ENCODE data around the gene CTSA.
A peak's percentile ranks its signal among the peaks of the same experiment; 100 is the strongest.
"Not testable (repeated sequence)": the region's sequence is repeated elsewhere in the genome, so short reads cannot be mapped to it uniquely, and the experiment has no call there.

Gene CTSA

DNA sequence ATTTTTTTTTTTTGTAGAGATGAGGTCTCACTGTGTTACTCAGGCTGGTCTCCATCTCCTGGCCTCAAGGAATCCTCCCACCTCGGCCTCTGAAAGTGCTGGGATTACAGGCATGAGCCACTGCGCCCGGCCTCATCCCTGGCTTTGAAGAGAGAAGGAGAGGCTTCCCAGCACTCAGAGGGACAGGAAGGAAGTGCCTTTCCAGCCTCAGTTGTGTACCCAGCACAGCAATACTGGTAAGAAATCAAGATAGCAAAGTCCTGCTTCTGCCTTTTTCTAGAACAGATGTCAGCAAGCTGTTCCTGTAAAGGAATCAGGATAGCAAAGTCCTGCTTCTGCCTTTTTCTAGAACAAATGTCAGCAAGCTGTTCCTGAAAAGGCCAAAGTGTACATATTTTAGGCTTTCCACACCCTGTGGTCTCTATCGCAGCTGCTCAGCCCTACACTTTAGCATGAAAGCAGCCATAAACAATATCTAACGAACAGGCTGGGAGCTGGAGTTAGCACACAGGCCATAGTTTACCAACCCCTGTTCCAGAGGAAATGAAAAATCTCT lies 27.1 kb downstream of the CTSA start:
- DNase-seq (ENCODE audit: low read depth) = no peak

DNA sequence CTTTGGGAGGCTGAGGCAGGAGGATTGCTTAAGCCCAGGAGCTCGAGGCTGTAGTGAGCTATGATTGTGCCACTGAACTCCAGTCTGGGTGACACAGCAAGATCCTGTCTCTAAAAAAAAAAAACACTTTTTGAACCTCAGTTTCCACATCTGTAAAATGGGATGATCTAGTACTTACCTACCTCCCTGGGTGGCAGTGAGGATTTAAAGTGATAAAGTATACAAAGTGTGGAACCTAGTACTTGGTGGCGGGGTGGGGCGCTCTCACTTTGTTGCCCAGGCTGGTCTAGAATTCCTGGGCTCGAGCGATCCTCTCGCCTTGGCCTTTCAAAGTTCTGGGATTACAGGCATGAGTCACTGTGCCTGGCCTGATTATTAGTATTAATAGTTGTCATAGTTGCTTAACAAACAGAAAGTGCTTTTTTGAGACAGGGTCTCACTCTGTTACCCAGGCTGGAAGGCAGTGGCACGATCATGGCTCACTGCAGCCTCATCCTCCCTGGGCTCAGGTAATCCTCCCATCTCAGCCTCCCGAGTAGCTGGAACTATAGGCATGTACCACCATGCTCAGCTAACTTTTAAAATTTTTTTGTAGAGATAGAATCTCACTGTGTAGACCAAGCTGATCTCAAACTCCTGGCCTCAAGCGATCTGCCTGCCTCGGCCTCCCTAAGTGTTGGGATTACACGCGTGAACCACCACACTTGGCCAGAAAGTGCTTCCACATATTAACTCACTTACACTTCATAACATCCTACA lies 27.8 kb downstream of the CTSA start:
- no peak for DNase-seq (ENCODE audit: low read depth)

DNA sequence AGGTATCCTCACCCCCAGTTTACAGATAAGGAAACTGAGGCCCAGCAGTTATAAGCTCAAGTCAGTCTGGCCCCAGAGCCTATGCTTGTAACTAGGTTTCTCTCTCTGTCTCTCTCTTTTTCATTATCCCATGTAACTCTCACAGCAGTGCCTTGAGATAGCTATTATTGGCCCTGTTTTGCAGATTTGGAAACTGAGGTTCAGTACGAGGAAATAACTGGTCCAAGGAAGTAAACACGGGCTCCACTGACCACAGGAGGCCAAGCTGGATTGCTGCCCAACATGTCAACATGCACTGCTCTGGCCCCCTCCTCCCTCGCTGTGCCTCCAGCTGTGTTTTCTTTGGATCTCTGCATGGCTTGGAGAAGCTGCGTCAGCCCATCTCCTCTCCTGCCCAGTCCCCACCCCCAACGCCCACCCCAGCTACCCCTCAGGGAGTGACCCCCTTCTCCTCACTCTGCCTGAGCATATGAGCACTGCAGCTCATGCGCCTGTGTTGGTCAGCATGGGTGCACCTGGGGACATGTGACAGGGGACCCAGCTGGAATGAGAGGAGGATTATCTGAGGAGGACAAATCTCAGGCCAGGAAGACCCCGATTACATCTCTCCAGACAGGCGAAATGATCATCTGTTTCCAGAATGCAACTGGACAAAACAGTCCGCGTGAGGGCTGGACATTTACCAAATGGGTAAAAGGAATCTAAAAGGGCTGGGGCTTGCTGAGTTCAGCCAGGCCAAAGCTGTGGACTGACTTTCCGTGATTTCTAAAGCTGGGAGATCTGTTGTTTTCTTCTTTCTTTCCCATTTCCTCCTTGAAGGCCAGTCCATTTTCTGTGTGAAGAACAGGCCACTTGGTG lies 28.6 kb downstream of the CTSA start:
- no peak for DNase-seq (ENCODE audit: low read depth)

DNA sequence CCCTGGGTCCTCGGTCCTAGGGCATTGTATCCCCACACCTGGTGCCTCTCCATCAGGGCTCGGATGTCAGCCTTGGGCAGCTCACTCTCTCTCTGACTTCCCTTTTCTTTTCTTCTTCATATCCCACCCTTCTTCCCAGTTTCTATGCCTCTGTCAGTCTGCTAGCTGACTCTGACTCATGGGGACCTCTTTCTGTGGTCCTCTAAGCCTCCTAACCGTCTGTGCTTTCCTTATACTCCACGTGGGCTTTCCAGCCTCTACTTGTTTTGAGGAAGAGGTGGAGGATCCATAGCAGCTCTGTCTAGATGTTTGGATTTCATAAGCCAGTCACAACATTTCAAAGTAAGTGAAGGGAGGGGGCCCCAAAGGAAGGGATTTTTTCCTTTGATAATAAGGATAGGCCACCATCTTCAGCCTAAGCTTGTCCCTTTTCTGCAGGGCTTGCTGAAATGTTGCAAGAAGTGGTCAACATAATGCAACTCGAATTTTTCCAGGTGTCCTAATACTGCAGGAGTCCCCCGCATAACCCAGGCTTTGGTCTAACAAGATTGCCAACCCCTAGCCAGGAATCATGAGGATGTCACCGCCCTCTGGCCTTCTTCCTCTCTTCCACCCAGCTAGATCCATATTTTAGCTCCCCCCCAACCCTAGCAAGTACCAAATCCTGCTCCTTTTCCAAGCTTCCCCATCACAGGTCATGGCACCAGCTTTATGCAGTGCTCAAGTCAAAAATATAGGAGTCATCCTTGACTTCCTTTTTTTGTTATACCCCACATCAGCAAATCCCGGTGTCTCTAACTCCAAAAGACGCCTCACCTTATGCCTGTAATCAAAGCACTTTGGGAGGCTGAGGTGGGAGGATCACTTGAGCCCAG lies 29.6 kb downstream of the CTSA start:
- no peak for DNase-seq (ENCODE audit: low read depth)

DNA sequence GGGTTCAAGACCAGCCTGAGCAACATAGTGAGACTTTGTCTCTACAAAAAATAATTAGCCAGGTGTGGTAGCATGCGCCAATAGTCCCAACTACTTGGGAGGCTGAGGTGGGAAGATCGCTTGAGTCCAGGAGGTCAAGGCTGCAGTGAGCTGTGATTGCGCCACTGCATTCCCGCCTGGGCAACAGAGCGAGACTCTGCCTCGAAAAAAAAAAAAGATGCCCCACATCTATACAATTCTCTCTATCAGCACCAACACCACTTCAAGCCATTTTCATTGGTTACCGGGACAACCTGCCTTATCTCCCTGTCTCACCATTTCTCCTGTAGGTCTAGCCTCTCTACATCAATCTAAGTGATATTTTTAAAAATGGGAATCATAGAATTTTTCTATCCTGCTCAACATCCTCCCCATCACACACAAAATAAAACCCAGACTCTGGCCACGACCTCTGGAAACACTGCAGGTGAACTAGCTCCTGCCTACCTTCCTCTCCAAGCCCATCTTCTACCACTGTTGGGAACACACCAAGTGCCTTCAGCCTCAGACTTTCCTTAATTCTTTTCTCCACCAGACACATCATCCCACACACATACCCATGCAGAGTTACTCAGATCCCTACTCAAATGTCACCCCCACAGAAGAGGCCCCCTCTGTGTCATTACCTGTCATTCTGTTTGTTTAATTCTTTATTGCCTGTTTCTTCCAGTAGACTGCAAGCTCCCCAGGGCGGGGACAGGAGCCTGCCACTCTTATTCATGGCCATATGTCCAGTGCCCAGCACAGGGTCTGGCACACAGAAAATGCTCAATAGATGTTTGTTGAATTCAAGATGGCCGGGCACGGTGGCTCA lies 30.4 kb downstream of the CTSA start:
- no peak for DNase-seq (ENCODE audit: low read depth)

DNA sequence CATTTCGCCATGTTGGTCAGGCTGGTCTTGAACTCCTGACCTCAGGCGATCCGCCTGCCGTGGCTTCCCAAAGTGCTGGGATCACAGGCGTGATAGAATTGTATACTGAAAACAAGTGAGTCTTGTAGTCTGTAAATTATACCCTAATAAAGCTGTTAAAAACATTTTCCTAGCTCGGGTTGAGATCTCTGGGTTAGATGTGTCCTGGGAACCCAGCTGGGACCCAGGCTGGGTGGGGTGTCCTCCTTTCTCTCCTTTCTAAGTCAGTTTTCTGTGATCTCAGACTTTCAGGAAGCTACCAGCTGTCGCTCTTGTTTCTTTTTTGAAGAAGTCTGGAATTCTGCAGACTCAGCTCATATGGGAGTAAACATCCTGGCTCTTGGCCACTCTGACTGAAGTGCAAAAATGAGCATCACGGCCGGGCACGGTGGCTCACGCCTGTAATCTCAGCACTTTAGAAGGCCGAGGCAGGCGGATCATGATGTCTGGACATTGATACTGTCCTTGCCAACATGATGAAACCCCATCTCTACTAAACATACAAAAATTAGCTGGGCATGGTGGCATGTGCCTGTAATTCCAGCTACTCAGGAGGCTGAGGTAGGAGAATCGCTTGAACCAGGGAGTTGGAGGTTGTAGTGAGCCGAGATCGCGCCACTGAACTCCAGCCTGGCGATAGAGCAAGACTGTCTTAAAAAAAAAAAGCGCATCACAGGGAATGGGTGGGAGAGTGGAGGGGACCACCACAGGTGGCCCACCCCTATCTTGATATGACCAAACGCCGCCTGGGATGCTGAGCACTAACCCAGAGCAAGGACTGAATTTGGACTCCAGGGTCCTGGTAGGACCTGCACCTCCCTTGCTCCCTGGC lies 33.5 kb downstream of the CTSA start:
- peak; percentile 38 for DNase-seq (ENCODE audit: low read depth)

DNA sequence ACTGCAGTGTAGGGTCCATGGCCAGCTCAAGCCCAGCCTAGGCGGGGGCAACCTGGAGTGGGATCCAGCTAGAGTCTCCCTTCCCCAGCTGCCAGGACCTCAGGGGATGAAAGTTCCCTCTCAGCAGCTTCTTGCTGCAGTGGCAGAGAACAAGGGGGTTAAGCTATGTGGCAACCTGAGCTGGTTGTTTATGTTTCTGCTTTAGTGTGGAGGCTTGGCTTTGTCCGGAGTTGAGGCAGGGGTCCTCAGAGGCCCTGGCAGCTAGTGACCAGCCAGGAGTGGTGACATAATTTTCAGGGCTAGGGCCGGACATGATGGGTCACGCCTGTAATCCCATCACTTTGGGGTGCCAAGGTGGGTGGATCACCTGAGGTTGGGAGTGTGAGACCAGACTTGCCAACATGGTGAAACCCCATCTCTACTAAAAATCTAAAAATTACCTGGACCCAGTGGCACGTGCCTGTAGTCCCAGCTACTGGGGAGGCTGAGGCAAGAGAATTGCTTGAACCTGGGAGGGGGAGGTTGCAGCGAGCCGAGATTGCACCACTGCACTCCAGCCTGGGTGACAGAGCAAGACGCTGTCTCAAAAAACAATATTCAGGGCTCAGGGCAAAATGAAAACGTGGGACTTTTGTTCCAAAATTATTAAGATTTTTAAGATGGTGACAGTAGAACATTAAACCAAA lies 34.8 kb downstream of the CTSA start:
- no peak for DNase-seq (ENCODE audit: low read depth)

DNA sequence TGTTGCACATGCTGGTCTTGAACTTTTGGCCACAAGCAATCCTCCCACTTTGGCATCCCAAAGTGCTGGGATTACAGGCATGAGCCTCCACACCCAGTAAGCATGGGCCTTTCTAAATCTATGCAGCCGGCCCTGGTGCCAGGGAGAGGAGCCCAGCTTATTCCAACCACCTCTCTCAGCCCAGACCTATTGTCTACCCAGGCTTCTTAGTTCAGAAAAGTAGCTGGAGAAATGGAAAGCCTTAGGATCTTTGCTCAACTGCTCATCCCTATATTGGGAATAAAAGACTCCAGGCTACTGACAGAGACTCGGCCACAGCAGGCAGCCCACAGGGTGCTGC lies 35.6 kb downstream of the CTSA start:
- DNase-seq (ENCODE audit: low read depth) = no peak

DNA sequence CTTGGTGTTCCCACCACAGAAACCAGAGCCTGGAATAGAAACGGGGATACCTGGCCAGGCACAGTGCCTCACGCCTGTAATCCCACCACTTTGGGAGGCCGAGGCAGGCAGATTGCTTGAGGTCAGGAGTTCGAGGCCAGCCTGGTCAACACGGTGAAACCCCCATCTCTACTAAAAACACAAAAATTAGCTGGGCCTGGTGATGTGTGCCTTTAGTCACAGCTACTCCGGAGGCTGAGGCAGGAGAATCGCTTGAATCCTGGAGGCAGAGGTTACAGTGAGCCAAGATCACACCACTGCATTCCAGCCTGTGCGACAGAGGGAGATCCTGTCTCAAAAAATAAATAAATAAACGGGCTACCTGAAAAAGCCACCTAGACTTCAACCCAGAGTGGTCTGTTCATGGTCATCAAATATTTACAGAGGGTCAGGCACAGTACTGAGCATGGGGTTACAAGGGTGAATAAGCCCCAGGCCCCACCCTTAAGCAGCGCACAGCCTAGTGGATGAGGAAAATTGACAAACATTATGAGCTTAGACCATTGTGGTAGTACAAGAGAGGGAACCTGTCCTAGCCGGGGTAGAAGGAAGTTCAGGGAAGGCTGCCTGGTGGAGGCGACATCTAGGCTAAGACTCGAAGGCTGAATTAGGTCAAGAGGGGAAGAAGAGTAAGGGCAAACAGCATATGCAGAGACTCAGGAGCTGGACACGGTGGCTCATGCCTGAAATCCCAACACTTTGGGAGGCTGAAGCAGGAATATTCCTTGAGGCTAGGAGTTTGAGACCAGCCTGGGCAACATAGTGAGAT lies 36.1 kb downstream of the CTSA start:
- DNase-seq (ENCODE audit: low read depth) = no peak

DNA sequence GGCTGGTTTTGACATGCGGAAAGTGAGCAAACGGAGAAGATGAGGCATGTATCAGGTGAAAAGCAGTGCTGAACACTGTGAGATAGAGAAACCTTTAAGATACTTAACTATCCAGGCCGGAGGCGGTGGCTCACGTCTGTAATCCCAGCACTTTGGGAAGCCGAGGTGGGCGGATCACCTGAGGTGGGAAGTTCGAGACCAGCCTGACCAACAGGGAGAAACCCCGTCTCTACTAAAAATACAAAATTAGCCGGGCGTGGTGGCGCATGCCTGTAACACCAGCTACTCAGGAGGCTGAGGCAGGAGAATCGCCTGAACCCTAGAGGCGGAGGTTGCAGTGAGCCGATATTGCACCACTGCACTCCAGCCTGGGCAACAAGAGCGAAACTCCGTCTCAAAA lies 40.5 kb downstream of the CTSA start:
- DNase-seq (ENCODE audit: low read depth) = not testable (repeated sequence)

DNA sequence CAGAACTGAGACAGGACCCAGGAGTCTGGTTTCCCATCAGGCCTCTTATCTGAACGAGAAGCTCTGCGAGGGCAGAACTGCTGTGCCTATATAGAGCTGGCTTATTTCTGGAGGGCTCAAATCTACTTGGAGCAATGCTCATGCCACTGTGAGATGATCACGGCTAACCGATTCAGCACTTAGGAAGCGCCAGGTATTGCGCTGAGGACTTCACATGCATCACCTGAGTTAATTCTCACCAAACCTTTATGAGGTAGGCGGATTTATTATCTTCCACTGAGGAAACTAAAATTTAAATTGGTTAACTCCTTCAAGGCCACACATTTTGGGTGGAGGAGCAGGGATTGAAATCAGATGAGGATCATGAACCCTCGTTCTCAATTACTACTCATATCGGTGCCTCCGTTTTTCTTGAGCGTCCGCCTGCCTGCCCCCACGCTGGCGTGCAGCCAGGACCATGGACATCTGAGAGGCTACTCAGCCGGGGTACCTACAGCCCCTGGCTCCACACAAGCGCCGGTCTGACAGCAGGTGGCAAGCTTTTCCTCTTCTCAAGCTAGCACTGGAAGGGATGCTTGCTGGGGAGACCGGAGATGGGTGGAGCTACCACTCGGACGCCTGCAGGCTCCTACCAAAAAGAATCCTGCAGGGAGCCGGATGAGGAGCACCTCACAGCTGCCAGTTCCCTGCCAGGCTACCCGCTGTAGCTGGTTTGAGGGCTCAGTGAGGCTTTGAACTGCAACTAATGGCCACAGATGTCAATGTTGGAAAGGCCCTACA lies 42.3 kb downstream of the CTSA start:
- DNase-seq (ENCODE audit: low read depth) = peak; percentile 91

DNA sequence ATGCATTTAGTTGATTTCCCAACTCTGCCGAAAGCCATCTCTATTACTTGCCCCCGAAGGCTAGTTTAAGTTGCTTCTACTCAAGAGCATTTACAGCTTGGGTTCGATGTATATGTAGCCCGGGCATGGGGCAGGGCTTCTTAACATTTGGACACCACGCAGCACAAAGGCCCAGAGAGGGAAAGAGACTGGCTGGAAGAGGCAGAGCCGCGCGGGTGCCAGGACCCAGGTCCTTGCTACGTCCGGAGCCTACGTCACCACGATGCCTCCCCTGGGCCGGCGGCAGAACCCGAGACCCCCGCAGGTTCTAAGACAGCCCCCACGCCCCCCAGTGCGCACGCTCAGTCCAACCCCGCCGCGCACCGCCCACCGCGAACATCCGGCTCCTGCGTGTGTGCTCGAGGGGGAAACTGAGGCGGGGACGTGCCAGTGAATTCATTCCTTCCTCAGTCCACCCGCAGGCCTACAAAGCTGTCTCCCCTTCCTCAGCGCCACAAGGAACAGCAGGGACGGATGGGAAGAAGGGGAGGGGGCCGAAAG lies 43.0 kb downstream of the CTSA start:
- DNase-seq (ENCODE audit: low read depth) = peak; percentile 68

DNA sequence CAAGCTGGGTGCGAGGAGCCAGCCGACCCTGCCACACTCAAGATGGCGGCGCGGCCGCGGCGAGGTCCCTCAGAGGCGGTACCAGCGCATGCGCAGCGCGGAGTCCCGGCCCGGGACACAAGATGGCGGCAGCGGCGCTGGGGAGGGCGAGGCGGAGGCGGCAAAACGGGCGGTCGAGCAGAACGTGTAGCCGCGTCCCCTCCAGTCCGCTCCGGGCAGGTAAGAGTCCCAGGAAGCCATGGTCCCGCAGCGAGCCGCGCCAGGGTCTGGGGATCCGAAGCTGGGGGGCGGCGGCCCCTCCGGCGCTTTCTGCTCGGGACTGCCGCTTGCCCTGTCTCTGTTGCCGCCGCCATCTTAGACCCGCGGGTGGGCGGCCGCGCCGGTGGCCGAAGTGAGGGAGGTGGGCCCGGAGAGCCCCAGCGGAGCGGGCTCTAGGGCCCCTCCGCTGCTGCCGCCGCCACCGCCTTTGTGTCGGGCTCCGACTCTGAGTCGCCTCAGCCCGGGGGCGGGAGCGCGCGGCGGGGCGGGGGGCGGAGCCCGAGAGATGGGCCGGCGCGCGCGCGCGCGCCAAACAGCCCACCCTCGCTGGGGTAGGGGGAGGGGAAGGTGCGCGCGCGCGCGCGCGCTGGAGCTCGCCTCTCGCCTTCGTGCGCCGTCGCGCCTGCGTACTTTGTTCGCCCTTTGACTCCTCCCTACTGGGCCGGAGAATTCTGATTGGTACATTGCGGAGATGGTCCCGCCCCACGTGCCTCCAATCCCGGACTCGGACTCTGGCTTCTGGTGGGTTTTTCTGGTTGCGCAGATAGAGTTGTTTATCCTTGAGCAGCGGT lies 43.7 kb downstream of the CTSA start, which contains the start of gene PCIF1:
PCIF1 (plus strand) TSS at position 98 of the 830 bp plus-strand sequence. CDS start 4,317 bp downstream, outside the sequence.
- peak; percentile 99 for DNase-seq (ENCODE audit: low read depth)

DNA sequence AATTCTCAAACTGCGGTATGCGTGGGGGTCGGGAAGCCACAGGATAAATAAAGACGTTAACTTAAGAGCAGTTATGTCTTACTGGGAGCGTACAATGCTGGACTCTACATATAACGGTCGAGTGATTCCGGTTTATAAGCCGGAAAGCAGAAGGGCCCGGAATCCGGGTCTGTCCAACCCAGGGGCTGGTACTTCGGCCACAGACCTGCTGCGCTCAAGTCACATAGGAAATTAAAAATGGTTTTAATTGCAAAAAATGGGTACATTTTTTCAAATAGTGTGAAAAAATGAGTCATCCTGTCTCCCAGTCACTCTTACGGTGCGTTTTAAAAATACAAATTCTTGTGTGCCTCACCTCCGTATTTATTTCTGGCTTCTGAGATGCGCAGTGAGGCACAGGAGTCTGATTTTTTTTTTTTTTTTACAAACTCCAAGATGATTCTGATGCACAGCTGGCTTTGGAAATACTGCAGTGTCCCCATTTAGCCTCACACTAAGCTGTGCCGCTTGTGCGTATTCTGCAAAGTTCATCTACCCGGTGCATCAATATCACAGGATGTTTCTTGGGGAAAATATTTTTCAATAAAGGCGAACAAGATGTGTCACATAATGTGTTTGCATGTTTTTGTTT lies 44.4 kb downstream of the CTSA start:
- no peak for DNase-seq (ENCODE audit: low read depth)

DNA sequence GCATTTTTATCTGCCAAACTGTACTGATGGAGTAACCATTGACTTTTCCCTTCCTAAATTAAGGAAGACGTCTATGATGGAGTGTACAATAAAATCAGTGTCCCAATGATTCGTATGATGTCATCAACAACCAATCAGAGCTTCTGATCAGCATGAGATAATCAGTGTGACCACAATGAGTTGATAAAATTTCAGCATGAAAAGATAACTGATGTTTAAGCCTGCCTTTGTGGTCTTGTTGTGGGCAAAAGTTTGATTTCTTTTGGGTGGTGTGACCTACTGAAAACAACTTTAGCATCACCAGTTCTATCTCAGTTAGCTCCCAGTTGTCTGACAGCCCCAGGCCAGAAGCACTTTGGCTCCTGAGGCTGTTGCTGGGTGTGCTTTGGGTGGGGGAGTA lies 46.6 kb downstream of the CTSA start:
- DNase-seq (ENCODE audit: low read depth) = no peak
